GM18951 (cell line): Measurements from ENCODE around the gene HOXB9.

Experiments used
- POLR2A ChIP-seq: IDR thresholded peaks from 4 replicates; pipeline ENCODE4 v1.6.1; 2011; ENCODE audit warnings: mild to moderate bottlenecking; ENCODE audit not compliant: insufficient read length, insufficient read depth; ENCODE audit errors: extremely low read depth
- in situ Hi-C: fragments of 300-500 bp; cut with MboI; formaldehyde crosslinking; loops from one replicate; pipeline ENCODE4 v1.12.0; 2022; ENCODE audit warnings: low sequenced_read_pairs, mixed read lengths, inconsistent platforms; ENCODE audit not compliant: unreplicated experiment

Gene HOXB9

GRCh38 chr17:48591255-48592056 lies 34.7 kb downstream of the HOXB9 start:
- TF ChIP-seq POLR2A: no peak
- in situ Hi-C loops: no loop called here

GRCh38 chr17:48590607-48591161 lies 35.5 kb downstream of the HOXB9 start:
- in situ Hi-C loops: no loop called here

DNA sequence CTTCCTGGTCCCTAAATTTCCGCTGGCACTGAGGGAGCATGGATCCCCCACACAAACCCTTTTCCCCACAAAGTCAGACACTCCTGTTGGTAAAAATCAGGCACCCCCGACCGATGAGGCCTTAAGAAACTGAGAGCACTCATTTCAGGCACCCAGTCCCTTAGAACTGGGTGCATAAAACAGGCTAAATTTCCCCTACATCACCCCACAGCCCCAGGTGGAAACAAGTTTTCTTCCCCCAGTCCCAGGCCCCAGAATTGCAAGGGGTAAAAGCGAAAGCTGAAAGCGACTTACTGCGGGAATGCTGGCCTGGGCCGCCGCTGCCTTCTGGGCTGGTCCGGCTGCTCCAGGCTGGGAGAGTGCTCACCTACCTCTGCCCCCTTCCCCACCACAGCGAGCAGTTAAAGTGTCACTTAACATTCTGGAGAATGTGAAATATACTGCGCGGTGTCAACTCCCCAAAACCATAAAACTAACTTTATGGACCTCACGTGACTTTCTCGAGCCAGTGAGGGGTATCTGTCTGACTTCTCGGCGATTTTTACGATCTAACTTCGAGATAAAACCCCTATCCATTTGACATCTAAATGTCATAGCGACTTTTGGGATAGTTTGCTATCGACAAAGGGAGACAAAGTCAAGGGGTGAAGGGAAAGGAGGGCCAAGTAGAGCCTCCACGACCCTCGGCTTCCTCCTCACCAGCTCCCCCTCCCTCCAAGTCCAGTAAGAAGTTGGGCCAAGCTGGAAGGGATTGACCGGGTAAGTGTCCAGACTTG lies 36.1 kb downstream of the HOXB9 start, which contains the start of gene HOXB3:
HOXB3 (minus strand) TSS at position 411 of the 776 bp plus-strand sequence. CDS start 37,767 bp downstream, outside the sequence.
- in situ Hi-C loops: no loop called here
- no peak for TF ChIP-seq POLR2A

More at GRCh38 chr17:48590607-48591161, 35.5 kb downstream of the HOXB9 start:
- TF ChIP-seq POLR2A: no peak

GRCh38 chr17:48589060-48589830 lies 36.9 kb downstream of the HOXB9 start:
- no peak for TF ChIP-seq POLR2A
- in situ Hi-C loops: no loop called here

- no peak for TF ChIP-seq POLR2A
- in situ Hi-C loops: no loop called here
Measured at GRCh38 chr17:48588528-48588927, 37.6 kb downstream of the HOXB9 start.

- no peak for TF ChIP-seq POLR2A
- in situ Hi-C loops: no loop called here
Measured at GRCh38 chr17:48588074-48588415, 38.1 kb downstream of the HOXB9 start.

DNA sequence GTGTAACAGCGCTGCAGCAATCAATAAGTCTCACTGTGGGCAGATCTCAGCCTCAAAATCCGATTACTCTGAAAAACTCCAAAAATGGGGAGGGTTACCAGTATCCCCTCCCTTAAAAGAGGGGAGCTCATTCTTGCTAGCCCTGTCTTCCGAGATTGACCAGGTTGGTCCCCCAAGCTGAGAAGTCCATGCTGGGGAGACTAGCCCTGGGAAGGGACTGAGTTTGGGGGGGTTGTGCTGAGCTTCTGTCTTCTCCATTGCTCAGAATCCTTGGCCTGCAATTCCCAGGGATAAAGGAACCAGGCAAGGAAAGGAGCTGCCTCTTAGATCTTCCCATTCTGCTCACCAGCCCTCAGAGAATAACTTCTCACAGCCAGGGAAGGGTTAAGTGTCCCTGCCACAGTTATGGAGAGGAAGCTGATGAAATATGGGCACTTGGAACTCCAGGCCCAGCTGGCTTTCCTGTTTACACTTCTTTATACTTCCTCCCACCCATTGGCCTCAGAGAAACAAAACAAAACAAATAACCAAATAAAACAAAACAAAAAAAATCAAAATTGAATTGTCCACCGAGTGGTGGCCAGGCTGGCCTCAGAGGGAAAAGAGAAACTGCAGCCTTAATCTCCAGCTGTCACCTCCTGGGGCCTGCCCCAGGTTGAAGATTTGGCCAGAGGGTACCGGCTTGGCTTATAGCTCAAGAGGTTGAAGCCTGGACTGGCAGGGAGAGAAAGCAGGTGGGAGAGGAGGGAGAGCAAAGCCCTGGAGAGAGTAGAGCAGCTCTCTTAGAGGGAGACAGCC lies 38.7 kb downstream of the HOXB9 start:
- no peak for TF ChIP-seq POLR2A
- in situ Hi-C loops: no loop called here

DNA sequence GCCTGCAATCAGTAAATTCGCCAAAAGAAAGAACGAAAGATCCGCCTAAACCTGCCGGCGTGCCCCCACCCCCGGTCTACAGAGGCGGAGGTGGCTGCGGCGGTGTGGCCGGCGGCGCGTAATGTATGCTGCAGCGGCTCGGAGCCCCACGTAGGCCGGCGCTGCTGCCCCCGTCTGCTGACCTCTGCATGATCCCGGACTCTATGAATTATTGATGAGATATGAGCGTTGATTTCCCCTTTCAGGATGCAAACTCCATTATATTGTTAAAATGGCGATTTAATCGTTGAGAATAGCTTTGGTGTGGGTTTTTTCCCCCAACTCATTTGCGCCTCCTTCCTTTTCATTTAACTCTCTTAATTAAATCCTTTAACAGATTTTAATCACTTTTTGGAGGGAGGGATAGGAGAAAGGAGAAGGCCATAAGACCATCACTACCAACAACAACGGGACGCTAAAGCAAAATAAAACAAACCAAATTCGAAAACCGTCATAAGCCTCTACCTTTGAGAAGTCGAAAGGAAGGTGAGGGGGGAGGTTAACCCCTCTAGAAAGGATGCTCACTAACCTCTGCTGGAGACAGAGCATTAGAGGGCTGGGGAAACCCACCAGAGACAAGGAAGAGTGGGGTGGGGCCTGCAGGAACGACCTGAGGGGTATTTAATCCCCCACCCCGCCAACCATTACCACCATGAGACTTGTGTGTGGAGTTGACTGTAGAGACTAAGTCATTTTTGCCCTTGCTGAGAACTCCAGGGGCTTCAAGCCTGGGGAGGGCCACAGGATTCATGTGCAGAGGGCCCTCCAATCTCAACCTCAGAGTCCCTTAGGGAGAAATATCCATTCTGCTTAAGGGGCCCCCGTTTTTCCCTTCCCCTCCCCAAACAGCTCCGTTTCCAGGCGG lies 39.6 kb downstream of the HOXB9 start:
- in situ Hi-C loops: no loop called here
- TF ChIP-seq POLR2A: peak; percentile 25

GRCh38 chr17:48584223-48584741 lies 41.9 kb downstream of the HOXB9 start:
- in situ Hi-C loops: no loop called here

GRCh38 chr17:48583708-48584222 lies 42.4 kb downstream of the HOXB9 start:
- in situ Hi-C loops: no loop called here
- TF ChIP-seq POLR2A: no peak

More at GRCh38 chr17:48584223-48584741, 41.9 kb downstream of the HOXB9 start:
- TF ChIP-seq POLR2A: no peak

DNA sequence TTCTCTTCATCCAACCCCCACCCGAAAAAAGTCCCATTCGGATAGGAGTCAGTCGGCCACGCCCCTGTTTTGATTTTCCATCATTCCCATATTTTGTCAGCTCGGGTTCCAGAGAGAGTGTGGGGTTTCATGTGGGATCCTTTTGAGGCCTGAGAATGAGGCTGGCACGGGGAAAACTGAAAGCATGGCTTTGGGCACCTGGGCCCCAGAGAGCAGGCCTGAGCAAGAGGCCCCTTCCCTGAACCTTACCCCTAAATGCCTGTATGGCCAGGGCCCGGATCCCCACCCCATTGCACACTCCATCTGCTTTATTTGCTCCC lies 43.4 kb downstream of the HOXB9 start:
- in situ Hi-C loops: no loop called here
- TF ChIP-seq POLR2A: no peak
